ENCODE data around the gene GLMN. TPM values are rescaled to one million over a fixed set of nuclear protein-coding genes. Genes with fewer than 3 reads are reported as not detected.

Gene GLMN
- total and polyA plus RNA-seq, 10 donors = 7.8 to 22.6 (median 11.3) TPM

DNA sequence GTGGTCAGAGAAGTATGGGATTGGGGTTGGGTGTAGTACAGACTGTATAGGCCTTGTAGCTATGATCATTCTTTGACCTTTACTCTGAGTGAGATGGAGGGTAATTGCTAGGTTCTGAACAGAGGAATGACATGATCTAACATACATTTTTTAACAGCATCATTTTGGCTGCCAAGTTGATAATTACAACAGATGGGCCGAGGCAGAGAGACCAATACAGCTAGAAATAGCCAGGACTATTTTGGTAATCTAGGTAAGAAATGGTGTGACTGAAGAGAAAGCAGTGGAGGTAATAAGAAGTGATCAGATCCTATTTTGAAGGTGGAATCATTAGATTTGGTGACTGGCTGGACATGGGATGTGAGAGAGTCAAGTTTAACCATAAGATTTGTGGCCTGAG lies 43.6 kb upstream of the GLMN start:
- 94 to 100% (median 98%) methylated on average over 1 of the region's 1 CpG for WGBS, 5 donors

GRCh38 chr1:92340154-92340553 lies 41.4 kb upstream of the GLMN start:
- no peak for DNase-seq
- Histone ChIP-seq H3K27me3 (replicated peaks in 1 of 7) (no peaks in the 10 kb centered on the region), H3K9me3 (no peaks in the 10 kb centered on the region), H3K27ac (no peak overlapping the region), H3K4me3 (no peak overlapping the region), H3K36me3 (peaks cover 0 to 84% (median 26%) of the 10 kb centered on the region in 6 donors), H3K4me1 (no peaks in the 10 kb centered on the region)
- WGBS, 5 donors = 78 to 91% (median 84%) methylated on average over 1 of the region's 1 CpG
- TF ChIP-seq POLR2A (IDR thresholded peaks at IDR 0.05) = no peak
- TF ChIP-seq POLR2AphosphoS5 (IDR thresholded peaks at IDR 0.05) = no peak
- TF ChIP-seq CTCF (IDR thresholded peaks at IDR 0.05 in 8 of 11, conservative IDR thresholded peaks at IDR 0.05 in 3 of 11) = no peak
- intact Hi-C loops (cut with DNase I; ENCODE audit: low total_unique reads) = no loop called here

More for the DNA sequence above, 43.6 kb upstream of the GLMN start:
- Histone ChIP-seq H3K4me3 (no peak overlapping the region), H3K36me3 (peaks cover 0 to 79% (median 22%) of the 10 kb centered on the region in 6 donors), H3K4me1 (no peaks in the 10 kb centered on the region), H3K27me3 (replicated peaks in 1 of 7) (no peaks in the 10 kb centered on the region), H3K9me3 (no peaks in the 10 kb centered on the region), H3K27ac (no peak overlapping the region)
- TF ChIP-seq POLR2AphosphoS5 (IDR thresholded peaks at IDR 0.05) (no peak), POLR2A (IDR thresholded peaks at IDR 0.05) (no peak), CTCF (IDR thresholded peaks at IDR 0.05 in 8 of 11, conservative IDR thresholded peaks at IDR 0.05 in 3 of 11) (no peak)
- DNase-seq = no peak
- intact Hi-C loops (cut with DNase I; ENCODE audit: low total_unique reads) = no loop called here

GRCh38 chr1:92333668-92334067 lies 34.9 kb upstream of the GLMN start:
- Histone ChIP-seq H3K36me3 (peaks cover 0 to 73% (median 25%) of the 10 kb centered on the region in 6 donors), H3K4me3 (no peak overlapping the region), H3K27me3 (replicated peaks in 1 of 7) (no peaks in the 10 kb centered on the region), H3K4me1 (no peaks in the 10 kb centered on the region), H3K27ac (no peak overlapping the region), H3K9me3 (peaks cover 0 to 9% (median 3%) of the 10 kb centered on the region in 8 donors)
- 70 to 82% (median 73%) methylated on average over 3 of the region's 3 CpGs for WGBS, 5 donors
- DNase-seq = no peak
- intact Hi-C loops (cut with DNase I; ENCODE audit: low total_unique reads) = no loop called here
- TF ChIP-seq CTCF (IDR thresholded peaks at IDR 0.05 in 8 of 11, conservative IDR thresholded peaks at IDR 0.05 in 3 of 11) (no peak), POLR2AphosphoS5 (IDR thresholded peaks at IDR 0.05) (no peak), POLR2A (IDR thresholded peaks at IDR 0.05) (no peak)

GRCh38 chr1:92329347-92330129 lies 30.8 kb upstream of the GLMN start:
- TF ChIP-seq CTCF (IDR thresholded peaks at IDR 0.05 in 8 of 11, conservative IDR thresholded peaks at IDR 0.05 in 3 of 11) = no peak
- no peak for TF ChIP-seq POLR2AphosphoS5 (IDR thresholded peaks at IDR 0.05)
- intact Hi-C loops (cut with DNase I; ENCODE audit: low total_unique reads) = no loop called here
- no peak for DNase-seq
- Histone ChIP-seq H3K4me1 (no peaks in the 10 kb centered on the region), H3K27me3 (replicated peaks in 1 of 7) (no peaks in the 10 kb centered on the region), H3K27ac (no peak overlapping the region), H3K36me3 (peaks cover 0 to 75% (median 25%) of the 10 kb centered on the region in 6 donors), H3K4me3 (no peak overlapping the region), H3K9me3 (peaks cover 0 to 44% (median 39%) of the 10 kb centered on the region in 8 donors)
- 96 to 98% (median 97%) methylated on average over 5 to 6 of the region's 6 CpGs for WGBS, 5 donors
